ENCODE measurements around the gene NEGR1. TPM values are rescaled to one million over a fixed set of nuclear protein-coding genes. Genes with fewer than 3 reads are reported as not detected.

NEGR1 gene
- total RNA-seq, 1 donor from 2014 or later: 0.26 TPM

- FAIRE-seq (no peak), DNase-seq (ENCODE audit: low read depth) (no peak)
- Histone ChIP-seq H3K27me3 (ENCODE audit: control insufficient read depth, insufficient read depth, low read length) (no peaks in the 10 kb centered on the region), H3K4me3 (ENCODE audit: low read depth, low read length) (no peak overlapping the region), H3K36me3 (ENCODE audit: control insufficient read depth, insufficient read depth, low read length) (no peaks in the 10 kb centered on the region)
- TF ChIP-seq CTCF (IDR thresholded peaks at IDR 0.05; ENCODE audit: insufficient read depth, low read length, severe bottlenecking): no peak
Observed at GRCh38 chr1:71964188-71964587, 318.2 kb downstream of the NEGR1 start.

GRCh38 chr1:71956613-71957285 lies 325.6 kb downstream of the NEGR1 start:
- no peak for TF ChIP-seq CTCF (IDR thresholded peaks at IDR 0.05; ENCODE audit: insufficient read depth, low read length, severe bottlenecking)
- no peak for DNase-seq (ENCODE audit: low read depth)
- no peak for FAIRE-seq
- H3K4me3 ChIP-seq (ENCODE audit: low read depth, low read length): no peak overlapping the region
- H3K27me3 ChIP-seq (ENCODE audit: control insufficient read depth, insufficient read depth, low read length): no peaks in the 10 kb centered on the region
- no peaks in the 10 kb centered on the region for H3K36me3 ChIP-seq (ENCODE audit: control insufficient read depth, insufficient read depth, low read length)

GRCh38 chr1:71950579-71950978 lies 331.8 kb downstream of the NEGR1 start:
- no peak overlapping the region for H3K4me3 ChIP-seq (ENCODE audit: low read depth, low read length)
- no peak for TF ChIP-seq CTCF (IDR thresholded peaks at IDR 0.05; ENCODE audit: insufficient read depth, low read length, severe bottlenecking)
- no peaks in the 10 kb centered on the region for H3K36me3 ChIP-seq (ENCODE audit: control insufficient read depth, insufficient read depth, low read length)
- H3K27me3 ChIP-seq (ENCODE audit: control insufficient read depth, insufficient read depth, low read length): no peaks in the 10 kb centered on the region
- FAIRE-seq (no peak), DNase-seq (ENCODE audit: low read depth) (no peak)

GRCh38 chr1:71949681-71950080 lies 332.7 kb downstream of the NEGR1 start:
- no peaks in the 10 kb centered on the region for H3K27me3 ChIP-seq (ENCODE audit: control insufficient read depth, insufficient read depth, low read length)
- TF ChIP-seq CTCF (IDR thresholded peaks at IDR 0.05; ENCODE audit: insufficient read depth, low read length, severe bottlenecking): no peak
- H3K4me3 ChIP-seq (ENCODE audit: low read depth, low read length): no peak overlapping the region
- no peaks in the 10 kb centered on the region for H3K36me3 ChIP-seq (ENCODE audit: control insufficient read depth, insufficient read depth, low read length)
- FAIRE-seq (no peak), DNase-seq (ENCODE audit: low read depth) (no peak)

GRCh38 chr1:71948561-71948960 lies 333.8 kb downstream of the NEGR1 start:
- Histone ChIP-seq H3K4me3 (ENCODE audit: low read depth, low read length) (no peak overlapping the region), H3K36me3 (ENCODE audit: control insufficient read depth, insufficient read depth, low read length) (no peaks in the 10 kb centered on the region), H3K27me3 (ENCODE audit: control insufficient read depth, insufficient read depth, low read length) (no peaks in the 10 kb centered on the region)
- no peak for TF ChIP-seq CTCF (IDR thresholded peaks at IDR 0.05; ENCODE audit: insufficient read depth, low read length, severe bottlenecking)
- DNase-seq (ENCODE audit: low read depth) (no peak), FAIRE-seq (no peak)

GRCh38 chr1:71944006-71944405 lies 338.3 kb downstream of the NEGR1 start:
- DNase-seq (ENCODE audit: low read depth) (no peak), FAIRE-seq (no peak)
- Histone ChIP-seq H3K36me3 (ENCODE audit: control insufficient read depth, insufficient read depth, low read length) (no peaks in the 10 kb centered on the region), H3K27me3 (ENCODE audit: control insufficient read depth, insufficient read depth, low read length) (no peaks in the 10 kb centered on the region), H3K4me3 (ENCODE audit: low read depth, low read length) (no peak overlapping the region)
- TF ChIP-seq CTCF (IDR thresholded peaks at IDR 0.05; ENCODE audit: insufficient read depth, low read length, severe bottlenecking): no peak
